Measurements from ENCODE around the gene DPP4. TPM values are rescaled to one million over a fixed set of nuclear protein-coding genes. Genes with fewer than 3 reads are reported as not detected.

The DPP4 gene
- total and polyA plus RNA-seq, 2 of the 4 experiments (the other 2 are of a cell fraction), result 13.2 to 19.0 TPM

DNA sequence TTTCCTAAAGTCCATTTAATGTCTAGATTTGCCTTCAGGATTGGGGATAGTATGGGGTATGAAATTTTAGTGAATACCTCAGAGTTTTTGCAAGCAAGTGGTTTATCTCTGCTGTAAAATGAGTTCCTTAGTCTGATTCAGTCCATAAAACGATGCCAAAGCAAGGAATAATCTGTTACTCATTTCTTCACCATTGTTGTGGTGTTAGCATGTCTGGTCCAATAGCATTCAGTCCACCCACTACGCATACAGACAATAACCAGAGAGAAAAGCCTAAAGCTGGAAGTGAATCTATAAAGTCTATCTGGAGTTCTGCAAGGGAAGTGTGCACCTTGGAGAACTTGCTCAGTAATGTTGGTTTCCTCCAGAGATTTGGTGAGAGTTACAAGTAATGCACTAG, 12.9 kb upstream of the DPP4 start:
- dilution Hi-C loops (cut with HindIII; ENCODE audit: low sequenced_read_pairs, unreplicated experiment) (no loop called here), intact Hi-C loops (cut with micrococcal nuclease) (no loop called here), in situ Hi-C loops (cut with MboI; ENCODE audit: low sequenced_read_pairs) (no loop called here)
- ATAC-seq (ENCODE audit: low read depth) (no peak), DNase-seq (no peak)
- no CpG with 5 or more reads among the region's 2 CpGs for WGBS, 2 experiments (ENCODE audit: extremely low coverage in 2 of 2, insufficient read length in 1 of 2)
- no peaks in the 10 kb centered on the region for H3K9me3 ChIP-seq (ENCODE audit: control insufficient read depth, insufficient read depth, low read length)
- H2BK5ac ChIP-seq (ENCODE audit: low read depth, low read length, poor library complexity, severe bottlenecking), result no peak overlapping the region
- no peak overlapping the region for H2AK5ac ChIP-seq (ENCODE audit: low read depth, low read length)
- peaks cover 5% of the 10 kb centered on the region; the same call in 1 of the 2 replicates for H3K9me1 ChIP-seq (ENCODE audit: insufficient read depth, low read length)
- H2BK15ac ChIP-seq (ENCODE audit: low read depth, low read length), result 0 out of 3 replicates have a peak overlapping the region, but pooled peaks have one; percentile 26
- H3K36me3 ChIP-seq (ENCODE audit: control insufficient read depth, insufficient read depth, low read length), result no peaks in the 10 kb centered on the region
- H3K14ac ChIP-seq (replicated peaks; ENCODE audit: low read depth, low read length), result no peak overlapping the region
- no peaks in the 10 kb centered on the region for H3K27me3 ChIP-seq (ENCODE audit: control insufficient read depth, insufficient read depth, low read length)
- no peaks in the 10 kb centered on the region for H3K79me1 ChIP-seq (ENCODE audit: low read depth in 1 of 2, low read length in 2 of 2)
- BruUV-seq (replicated peaks), result no TSS peak
- no peak overlapping the region for H3K4me2 ChIP-seq (ENCODE audit: low read depth, low read length)
- peak overlapping the region; percentile 63; the same call in 1 of the 2 replicates for H3K18ac ChIP-seq (ENCODE audit: low read depth, low read length)
- no peak for TF ChIP-seq BHLHE40 (IDR thresholded peaks at IDR 0.05; ENCODE audit: low read depth, low read length)
- TF ChIP-seq SMC3 (IDR thresholded peaks at IDR 0.05; ENCODE audit: low read depth, low read length), result no peak
- TF ChIP-seq RAD21 (IDR thresholded peaks at IDR 0.05; ENCODE audit: low read length), result no peak
- TF ChIP-seq CHD1 (IDR thresholded peaks at IDR 0.05; ENCODE audit: low read depth, low read length), result no peak
- TF ChIP-seq RCOR1 (IDR thresholded peaks at IDR 0.05; ENCODE audit: insufficient replicate concordance, low read length), result no peak
- TF ChIP-seq, protein P1, sequence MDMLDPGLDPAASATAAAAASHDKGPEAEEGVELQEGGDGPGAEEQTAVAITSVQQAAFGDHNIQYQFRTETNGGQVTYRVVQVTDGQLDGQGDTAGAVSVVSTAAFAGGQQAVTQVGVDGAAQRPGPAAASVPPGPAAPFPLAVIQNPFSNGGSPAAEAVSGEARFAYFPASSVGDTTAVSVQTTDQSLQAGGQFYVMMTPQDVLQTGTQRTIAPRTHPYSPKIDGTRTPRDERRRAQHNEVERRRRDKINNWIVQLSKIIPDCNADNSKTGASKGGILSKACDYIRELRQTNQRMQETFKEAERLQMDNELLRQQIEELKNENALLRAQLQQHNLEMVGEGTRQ (IDR thresholded peaks at IDR 0.05; ENCODE audit: low read depth, low read length), result no peak
- no peak for TF ChIP-seq MAFK (IDR thresholded peaks at IDR 0.05; ENCODE audit: low read depth, low read length)
- TF ChIP-seq FOS (IDR thresholded peaks at IDR 0.05; ENCODE audit: low read depth, low read length), result no peak
- no peak for TF ChIP-seq POLR2A (IDR thresholded peaks at IDR 0.05; ENCODE audit: low read depth, low read length)
- no peak for TF ChIP-seq MXI1 (IDR thresholded peaks at IDR 0.05; ENCODE audit: borderline replicate concordance, low read depth, low read length)
- TF ChIP-seq RFX5 (IDR thresholded peaks at IDR 0.05; ENCODE audit: low read depth, low read length), result no peak
- TF ChIP-seq NFE2L2 (IDR thresholded peaks at IDR 0.05; ENCODE audit: low read depth, low read length), result no peak
- POLR2A ChIA-PET (ENCODE audit: unreplicated experiment), result no interaction called here
- peak overlapping the region; percentile 29; the same call in 1 of the 2 replicates for H2BK120ac ChIP-seq (ENCODE audit: low read depth, low read length)
- no peak overlapping the region for H4K8ac ChIP-seq (ENCODE audit: low read depth in 2 of 2, low read length in 2 of 2)
- H3K56ac ChIP-seq (ENCODE audit: extremely low read depth, insufficient read depth, low read length), result no peak overlapping the region
- no peak overlapping the region for H2AFZ ChIP-seq (replicated peaks; ENCODE audit: low read length, poor library complexity)
- H3K27ac ChIP-seq (ENCODE audit: insufficient read depth, low read length), result no peak overlapping the region
- no peak overlapping the region for H3K23ac ChIP-seq (ENCODE audit: low read depth, low read length)
- H2BK20ac ChIP-seq (ENCODE audit: low read depth, low read length), result no peak overlapping the region
- CTCF ChIA-PET, result no interaction called here
- H4K20me1 ChIP-seq (ENCODE audit: insufficient read depth, low read length), result no peaks in the 10 kb centered on the region
- no peak overlapping the region for H2AK9ac ChIP-seq (replicated peaks; ENCODE audit: low read depth, low read length, poor library complexity)
- no peak overlapping the region for H3K4me3 ChIP-seq (ENCODE audit: insufficient read depth, low read depth, low read length)
- H3K4me1 ChIP-seq (ENCODE audit: control insufficient read depth, insufficient read depth, low read length), result peaks cover 11% of the 10 kb centered on the region
- peak overlapping the region; percentile 29; the same call in 1 of the 2 replicates for H3K4ac ChIP-seq (ENCODE audit: low read depth, low read length)
- no peak overlapping the region for H4K91ac ChIP-seq (ENCODE audit: insufficient read depth, low read depth, low read length)
- H3K9ac ChIP-seq (ENCODE audit: low read depth, low read length), result no peak overlapping the region
- H4K5ac ChIP-seq (ENCODE audit: low read depth, low read length), result no peak overlapping the region
